ENCODE measurements around the gene LAMC3.

Gene LAMC3

DNA sequence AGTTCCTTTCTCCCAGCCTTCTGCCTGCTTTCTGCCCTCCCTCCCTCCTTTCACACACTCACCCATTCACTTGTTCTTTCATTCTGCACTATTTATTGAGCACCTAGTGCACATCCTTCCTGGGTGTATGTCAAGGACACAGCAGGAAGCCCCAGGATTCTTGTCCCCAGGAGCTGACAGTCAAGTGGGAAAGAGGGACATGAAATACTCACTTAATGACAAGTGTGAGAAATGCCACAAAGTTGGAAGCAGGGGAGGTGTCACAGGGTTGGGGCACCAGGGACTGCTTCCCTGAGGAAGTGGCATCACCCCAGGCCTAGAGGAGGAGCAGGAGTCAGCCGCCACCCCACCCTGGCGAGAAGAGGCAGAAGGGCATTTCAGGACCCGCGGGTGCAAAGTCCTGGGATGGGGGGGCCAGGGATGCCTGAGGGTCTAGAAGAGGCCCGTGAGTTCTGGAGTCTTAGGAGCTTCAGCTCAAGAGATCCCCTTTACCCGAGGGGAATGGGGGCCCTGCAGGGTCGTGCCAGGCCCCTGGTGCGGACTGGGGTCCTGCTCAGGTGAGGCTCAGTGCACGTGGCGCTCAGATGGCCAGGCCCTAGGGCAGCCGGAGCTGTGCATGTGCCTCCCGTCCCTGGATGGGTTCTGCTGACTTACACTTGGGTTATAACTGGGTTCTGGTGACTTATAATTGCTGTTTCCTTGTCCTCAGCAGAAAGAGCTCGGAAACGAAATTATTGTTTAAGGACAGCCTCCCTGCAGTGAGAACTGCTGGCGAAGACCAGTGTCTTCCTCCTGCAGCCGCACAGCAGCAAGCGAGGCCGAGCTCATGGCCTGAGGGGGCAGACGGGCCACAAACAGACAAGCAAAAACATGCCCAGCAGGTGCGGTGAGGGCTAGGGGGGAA is 16.9 kb upstream of the LAMC3 start:
- no peak for DNase-seq
- WGBS (ENCODE audit: extremely low coverage, insufficient coverage, low lambda C conversion rate) = no CpG with 5 or more reads among the region's 20 CpGs
- Histone ChIP-seq H3K9ac (ENCODE audit: low read length) (no peak overlapping the region), H3K23ac (ENCODE audit: low read length) (no peak overlapping the region), H4K8ac (ENCODE audit: low read depth, low read length) (no peak overlapping the region), H3K27me3 (ENCODE audit: insufficient read depth, low read length, poor library complexity) (no peaks in the 10 kb centered on the region), H3K36me3 (ENCODE audit: control insufficient read depth, insufficient read depth, low read length) (no peaks in the 10 kb centered on the region), H3K79me2 (ENCODE audit: control insufficient read depth, insufficient read depth, low read length) (no peaks in the 10 kb centered on the region), H2BK120ac (ENCODE audit: low read depth, low read length) (no peak overlapping the region), H2BK15ac (replicated peaks; ENCODE audit: low read depth) (no peak overlapping the region), H4K5ac (ENCODE audit: low read length) (no peak overlapping the region), H3K27ac (ENCODE audit: low read depth, low read length) (no peak overlapping the region), H3K79me1 (ENCODE audit: low read length) (no peaks in the 10 kb centered on the region), H3K4me2 (ENCODE audit: low read length) (no peak overlapping the region), H3K4ac (ENCODE audit: low read depth, low read length) (no peak overlapping the region), H3K18ac (ENCODE audit: low read length) (no peak overlapping the region), H3K56ac (ENCODE audit: low read length) (no peak overlapping the region), H3K4me3 (ENCODE audit: low read length) (no peak overlapping the region), H3K4me1 (ENCODE audit: control insufficient read depth, low read depth, low read length) (peaks cover 15% of the 10 kb centered on the region), H2BK5ac (ENCODE audit: low read length) (no peak overlapping the region), H2AK5ac (ENCODE audit: low read length) (no peak overlapping the region)

DNA sequence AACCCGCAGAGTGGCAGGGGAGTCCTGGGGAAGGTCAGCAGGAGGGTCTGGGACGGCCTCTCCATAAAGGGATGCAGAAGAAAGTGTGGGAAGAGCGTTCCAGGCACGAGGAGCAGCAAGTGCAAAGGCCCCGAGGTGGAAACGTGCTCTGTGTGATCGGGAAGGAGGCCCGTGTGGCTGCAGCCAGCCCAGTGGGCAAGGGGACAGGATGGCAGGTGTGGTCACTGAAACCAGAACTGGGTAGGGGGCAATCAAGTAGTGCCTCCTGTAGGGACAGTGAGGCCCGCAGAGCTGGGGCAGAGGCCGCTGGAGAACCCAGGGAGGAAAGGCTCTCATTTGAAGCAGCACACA is 16.3 kb upstream of the LAMC3 start:
- no peak overlapping the region for H3K23ac ChIP-seq (ENCODE audit: low read length)
- no peaks in the 10 kb centered on the region for H3K79me1 ChIP-seq (ENCODE audit: low read length)
- no peak overlapping the region for H3K4ac ChIP-seq (ENCODE audit: low read depth, low read length)
- no peaks in the 10 kb centered on the region for H3K27me3 ChIP-seq (ENCODE audit: insufficient read depth, low read length, poor library complexity)
- no peak overlapping the region for H3K4me3 ChIP-seq (ENCODE audit: low read length)
- no peaks in the 10 kb centered on the region for H3K36me3 ChIP-seq (ENCODE audit: control insufficient read depth, insufficient read depth, low read length)
- no peak overlapping the region for H2BK120ac ChIP-seq (ENCODE audit: low read depth, low read length)
- no peak overlapping the region for H3K18ac ChIP-seq (ENCODE audit: low read length)
- peaks cover 15% of the 10 kb centered on the region for H3K4me1 ChIP-seq (ENCODE audit: control insufficient read depth, low read depth, low read length)
- H3K56ac ChIP-seq (ENCODE audit: low read length) = no peak overlapping the region
- no peak overlapping the region for H2AK5ac ChIP-seq (ENCODE audit: low read length)
- no peak overlapping the region for H2BK15ac ChIP-seq (replicated peaks; ENCODE audit: low read depth)
- no peak overlapping the region for H2BK5ac ChIP-seq (ENCODE audit: low read length)
- no peaks in the 10 kb centered on the region for H3K79me2 ChIP-seq (ENCODE audit: control insufficient read depth, insufficient read depth, low read length)
- no CpG with 5 or more reads among the region's 10 CpGs for WGBS (ENCODE audit: extremely low coverage, insufficient coverage, low lambda C conversion rate)
- no peak overlapping the region for H4K8ac ChIP-seq (ENCODE audit: low read depth, low read length)
- no peak overlapping the region for H3K9ac ChIP-seq (ENCODE audit: low read length)
- DNase-seq = no peak
- H3K4me2 ChIP-seq (ENCODE audit: low read length) = no peak overlapping the region
- H4K5ac ChIP-seq (ENCODE audit: low read length) = no peak overlapping the region
- H3K27ac ChIP-seq (ENCODE audit: low read depth, low read length) = no peak overlapping the region

DNA sequence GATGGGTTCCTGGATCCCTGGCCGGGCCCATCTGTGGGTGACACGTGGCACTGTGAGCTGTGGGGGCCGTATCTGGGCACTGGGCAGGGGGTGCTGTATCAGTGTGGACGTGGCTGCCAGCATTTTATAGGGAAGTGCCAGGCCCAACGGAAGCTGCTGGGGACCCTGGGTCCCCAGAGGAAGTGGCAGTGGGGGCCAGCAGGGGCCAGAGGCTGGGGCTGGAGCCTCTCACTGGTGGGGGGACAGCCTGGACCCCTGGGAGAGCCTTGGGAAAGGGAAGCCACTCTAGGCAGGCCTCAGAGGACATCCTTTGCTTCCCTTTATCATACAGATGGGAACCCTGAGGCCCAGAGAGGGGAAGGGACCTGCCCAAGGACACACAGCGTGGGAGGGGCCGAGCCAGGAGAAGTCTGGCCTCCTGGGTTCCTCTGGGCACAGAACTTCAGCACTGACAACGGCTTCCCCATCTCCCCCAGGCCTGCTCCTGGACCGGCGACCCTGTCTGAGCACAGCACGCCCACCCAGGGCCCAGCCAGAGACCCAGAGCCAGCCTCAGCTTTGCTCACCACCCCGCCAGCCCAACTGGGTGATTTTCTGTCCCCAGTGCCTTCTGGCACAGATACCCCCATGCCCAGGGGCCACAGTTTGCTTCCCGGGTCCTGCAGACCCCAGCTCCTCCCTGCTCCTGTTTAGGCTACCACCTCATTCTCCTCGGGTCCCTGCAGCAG is 15.5 kb upstream of the LAMC3 start:
- WGBS (ENCODE audit: extremely low coverage, insufficient coverage, low lambda C conversion rate) = no CpG with 5 or more reads among the region's 14 CpGs
- Histone ChIP-seq H3K23ac (ENCODE audit: low read length) (no peak overlapping the region), H2BK5ac (ENCODE audit: low read length) (no peak overlapping the region), H2BK15ac (replicated peaks; ENCODE audit: low read depth) (no peak overlapping the region), H2AK5ac (ENCODE audit: low read length) (no peak overlapping the region), H3K4me2 (ENCODE audit: low read length) (no peak overlapping the region), H3K79me1 (ENCODE audit: low read length) (no peaks in the 10 kb centered on the region), H3K56ac (ENCODE audit: low read length) (no peak overlapping the region), H3K36me3 (ENCODE audit: control insufficient read depth, insufficient read depth, low read length) (no peaks in the 10 kb centered on the region), H3K9ac (ENCODE audit: low read length) (no peak overlapping the region), H4K5ac (ENCODE audit: low read length) (no peak overlapping the region), H3K4me3 (ENCODE audit: low read length) (no peak overlapping the region), H3K79me2 (ENCODE audit: control insufficient read depth, insufficient read depth, low read length) (no peaks in the 10 kb centered on the region), H3K18ac (ENCODE audit: low read length) (no peak overlapping the region), H3K27ac (ENCODE audit: low read depth, low read length) (no peak overlapping the region), H4K8ac (ENCODE audit: low read depth, low read length) (no peak overlapping the region), H2BK120ac (ENCODE audit: low read depth, low read length) (no peak overlapping the region), H3K4ac (ENCODE audit: low read depth, low read length) (no peak overlapping the region), H3K4me1 (ENCODE audit: control insufficient read depth, low read depth, low read length) (peaks cover 15% of the 10 kb centered on the region), H3K27me3 (ENCODE audit: insufficient read depth, low read length, poor library complexity) (no peaks in the 10 kb centered on the region)
- DNase-seq = no peak

DNA sequence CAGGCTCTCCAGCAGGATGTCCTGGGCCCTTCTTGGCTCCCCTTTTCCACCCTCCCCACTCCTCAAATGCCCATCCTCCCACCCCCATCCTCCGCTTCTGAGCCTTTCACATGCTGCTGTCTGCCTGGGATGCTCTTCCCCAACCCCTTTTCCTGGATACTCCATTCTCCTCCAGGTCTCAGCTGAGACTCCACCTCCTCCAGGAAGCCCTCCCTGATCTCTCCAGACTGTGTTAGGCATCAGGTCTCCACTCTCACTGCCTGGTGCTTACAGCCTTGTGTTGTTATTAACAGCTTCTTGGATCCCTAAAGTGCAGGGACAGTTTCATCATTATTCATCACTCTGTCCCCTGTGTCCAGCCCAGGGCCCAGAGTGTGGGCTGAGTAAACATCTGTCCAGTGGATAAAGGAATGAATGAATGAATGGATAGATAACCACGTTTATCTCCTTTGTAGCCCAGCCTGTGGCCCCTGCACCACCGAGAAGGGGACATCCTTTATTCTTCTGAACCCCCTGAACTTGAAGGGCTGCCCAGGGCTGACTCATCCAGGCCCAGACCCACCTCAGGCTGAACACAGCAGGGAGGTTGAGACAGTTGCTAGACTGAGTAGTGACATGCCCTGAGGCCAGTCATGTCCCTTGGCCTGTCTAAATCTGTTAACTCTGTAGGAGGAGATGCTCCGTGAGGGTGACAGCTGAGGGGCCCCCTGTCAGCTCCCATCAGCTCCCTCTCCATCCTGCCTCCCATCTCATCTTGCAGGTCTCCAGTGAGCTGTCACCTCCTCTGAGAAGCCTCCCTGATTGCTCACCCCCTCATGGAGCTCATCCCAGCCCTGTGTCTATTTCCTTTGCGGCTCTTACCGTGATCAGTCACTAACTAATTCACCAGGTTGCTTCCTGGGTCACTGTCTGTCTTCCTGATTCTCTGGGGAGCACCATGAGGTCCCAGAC is 14.6 kb upstream of the LAMC3 start:
- no peak overlapping the region for H3K9ac ChIP-seq (ENCODE audit: low read length)
- no peak overlapping the region for H3K4me2 ChIP-seq (ENCODE audit: low read length)
- no peak overlapping the region for H3K4ac ChIP-seq (ENCODE audit: low read depth, low read length)
- no peak overlapping the region for H4K8ac ChIP-seq (ENCODE audit: low read depth, low read length)
- WGBS (ENCODE audit: extremely low coverage, insufficient coverage, low lambda C conversion rate) = no CpG with 5 or more reads among the region's 6 CpGs
- no peaks in the 10 kb centered on the region for H3K27me3 ChIP-seq (ENCODE audit: insufficient read depth, low read length, poor library complexity)
- no peak overlapping the region for H3K18ac ChIP-seq (ENCODE audit: low read length)
- H2BK15ac ChIP-seq (replicated peaks; ENCODE audit: low read depth) = no peak overlapping the region
- no peak overlapping the region for H4K5ac ChIP-seq (ENCODE audit: low read length)
- no peaks in the 10 kb centered on the region for H3K79me2 ChIP-seq (ENCODE audit: control insufficient read depth, insufficient read depth, low read length)
- no peak overlapping the region for H3K4me3 ChIP-seq (ENCODE audit: low read length)
- no peaks in the 10 kb centered on the region for H3K79me1 ChIP-seq (ENCODE audit: low read length)
- peaks cover 15% of the 10 kb centered on the region for H3K4me1 ChIP-seq (ENCODE audit: control insufficient read depth, low read depth, low read length)
- H3K27ac ChIP-seq (ENCODE audit: low read depth, low read length) = no peak overlapping the region
- DNase-seq = peak; percentile 83
- no peak overlapping the region for H2BK5ac ChIP-seq (ENCODE audit: low read length)
- no peaks in the 10 kb centered on the region for H3K36me3 ChIP-seq (ENCODE audit: control insufficient read depth, insufficient read depth, low read length)
- H2AK5ac ChIP-seq (ENCODE audit: low read length) = no peak overlapping the region
- H2BK120ac ChIP-seq (ENCODE audit: low read depth, low read length) = no peak overlapping the region
- no peak overlapping the region for H3K23ac ChIP-seq (ENCODE audit: low read length)
- no peak overlapping the region for H3K56ac ChIP-seq (ENCODE audit: low read length)

DNA sequence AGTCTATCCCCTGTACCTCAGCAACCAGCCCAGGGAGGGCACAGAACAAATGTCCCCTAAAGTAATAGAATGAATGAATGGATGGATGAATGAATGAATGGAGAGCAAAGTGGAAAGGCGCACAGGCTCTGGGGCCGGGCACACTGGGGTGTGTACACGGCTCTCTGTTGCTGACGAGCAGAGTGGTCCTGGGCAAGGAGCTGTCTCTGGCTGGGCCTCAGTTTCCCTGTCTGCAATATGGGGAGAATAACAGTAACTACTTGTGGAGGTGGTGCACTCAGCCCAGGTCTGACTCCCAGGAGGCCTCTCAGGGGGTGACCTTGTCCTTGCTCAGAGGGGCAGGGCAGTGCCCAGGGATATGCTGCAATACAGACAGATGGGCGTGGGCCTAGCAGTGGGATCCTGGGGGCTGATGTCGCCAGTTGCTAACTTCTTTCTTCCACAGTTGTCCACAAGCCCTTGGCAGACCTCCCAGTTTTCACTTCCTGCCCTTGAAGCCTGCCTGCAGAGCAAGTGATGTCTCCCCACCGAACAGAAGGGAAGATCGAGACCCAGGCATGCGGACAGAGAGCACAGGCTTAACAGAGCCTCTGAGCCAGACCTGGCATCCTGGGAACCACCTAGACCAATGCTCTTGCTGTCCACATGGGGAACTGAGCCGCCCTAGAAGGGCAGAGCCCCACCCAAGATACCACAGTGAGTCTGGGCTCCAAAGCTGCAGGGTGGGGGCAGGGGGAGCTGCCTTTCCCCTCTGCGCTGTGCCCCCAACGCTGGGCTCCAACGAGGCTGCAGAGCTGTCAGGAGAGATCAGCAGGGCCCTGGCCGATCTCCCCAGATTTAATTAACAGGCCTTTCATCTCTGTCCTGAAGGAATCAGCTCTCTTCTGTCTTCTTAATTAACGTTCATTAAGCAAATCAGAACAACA is 13.6 kb upstream of the LAMC3 start:
- H3K27me3 ChIP-seq (ENCODE audit: insufficient read depth, low read length, poor library complexity) = no peaks in the 10 kb centered on the region
- no peak overlapping the region for H2BK15ac ChIP-seq (replicated peaks; ENCODE audit: low read depth)
- H2BK120ac ChIP-seq (ENCODE audit: low read depth, low read length) = no peak overlapping the region
- no peak overlapping the region for H3K4ac ChIP-seq (ENCODE audit: low read depth, low read length)
- no peak overlapping the region for H4K5ac ChIP-seq (ENCODE audit: low read length)
- peak overlapping the region; percentile 2 for H2BK5ac ChIP-seq (ENCODE audit: low read length)
- H3K4me1 ChIP-seq (ENCODE audit: control insufficient read depth, low read depth, low read length) = peaks cover 15% of the 10 kb centered on the region
- no CpG with 5 or more reads among the region's 15 CpGs for WGBS (ENCODE audit: extremely low coverage, insufficient coverage, low lambda C conversion rate)
- no peak overlapping the region for H3K27ac ChIP-seq (ENCODE audit: low read depth, low read length)
- no peak overlapping the region for H4K8ac ChIP-seq (ENCODE audit: low read depth, low read length)
- H3K9ac ChIP-seq (ENCODE audit: low read length) = no peak overlapping the region
- H3K4me2 ChIP-seq (ENCODE audit: low read length) = no peak overlapping the region
- H3K36me3 ChIP-seq (ENCODE audit: control insufficient read depth, insufficient read depth, low read length) = no peaks in the 10 kb centered on the region
- peak; percentile 67 for DNase-seq
- H3K23ac ChIP-seq (ENCODE audit: low read length) = no peak overlapping the region
- no peak overlapping the region for H3K4me3 ChIP-seq (ENCODE audit: low read length)
- no peak overlapping the region for H2AK5ac ChIP-seq (ENCODE audit: low read length)
- H3K56ac ChIP-seq (ENCODE audit: low read length) = peak overlapping the region; percentile 39
- no peaks in the 10 kb centered on the region for H3K79me2 ChIP-seq (ENCODE audit: control insufficient read depth, insufficient read depth, low read length)
- H3K79me1 ChIP-seq (ENCODE audit: low read length) = no peaks in the 10 kb centered on the region
- no peak overlapping the region for H3K18ac ChIP-seq (ENCODE audit: low read length)
